ENCODE measurements around the gene ORC1.

Gene ORC1

GRCh38 chr1:52423771-52424170 is 19.5 kb upstream of the ORC1 start:
- Histone ChIP-seq H3K27ac (no peak overlapping the region), H3K27me3 (no peaks in the 10 kb centered on the region), H3K9me3 (no peaks in the 10 kb centered on the region), H3K36me3 (peaks cover 23 to 51% (median 44%) of the 10 kb centered on the region in 3 donors), H3K4me3 (no peak overlapping the region), H3K4me1 (no peaks in the 10 kb centered on the region)
- no peak for TF ChIP-seq CTCF (IDR thresholded peaks at IDR 0.05)
- intact Hi-C loops (cut with DNase I; ENCODE audit: low total_unique reads), result no loop called here
- no peak for DNase-seq

GRCh38 chr1:52423055-52423454 is 18.8 kb upstream of the ORC1 start:
- Histone ChIP-seq H3K27ac (no peak overlapping the region), H3K4me1 (no peaks in the 10 kb centered on the region), H3K27me3 (no peaks in the 10 kb centered on the region), H3K4me3 (no peak overlapping the region), H3K9me3 (no peaks in the 10 kb centered on the region), H3K36me3 (peaks cover 20 to 58% (median 48%) of the 10 kb centered on the region in 3 donors)
- TF ChIP-seq CTCF (IDR thresholded peaks at IDR 0.05), result no peak
- DNase-seq, result no peak
- intact Hi-C loops (cut with DNase I; ENCODE audit: low total_unique reads), result no loop called here

- Histone ChIP-seq H3K27me3 (no peaks in the 10 kb centered on the region), H3K36me3 (peaks cover 43 to 81% (median 70%) of the 10 kb centered on the region in 3 donors), H3K4me3 (no peak overlapping the region), H3K9me3 (no peaks in the 10 kb centered on the region), H3K4me1 (no peaks in the 10 kb centered on the region), H3K27ac (no peak overlapping the region)
- intact Hi-C loops (cut with DNase I; ENCODE audit: low total_unique reads), result no loop called here
- DNase-seq, result no peak
- TF ChIP-seq CTCF (IDR thresholded peaks at IDR 0.05), result no peak
Observed at GRCh38 chr1:52420713-52421112, 16.5 kb upstream of the ORC1 start.

GRCh38 chr1:52416811-52417210 is 12.6 kb upstream of the ORC1 start:
- no peak for TF ChIP-seq CTCF (IDR thresholded peaks at IDR 0.05)

GRCh38 chr1:52414942-52415341 is 10.7 kb upstream of the ORC1 start:
- intact Hi-C loops (cut with DNase I; ENCODE audit: low total_unique reads), result no loop called here
- Histone ChIP-seq H3K4me3 (no peak overlapping the region), H3K27ac (no peak overlapping the region), H3K4me1 (no peaks in the 10 kb centered on the region), H3K9me3 (no peaks in the 10 kb centered on the region), H3K36me3 (peaks cover 85 to 99% (median 92%) of the 10 kb centered on the region in 3 donors), H3K27me3 (no peaks in the 10 kb centered on the region)
- TF ChIP-seq CTCF (IDR thresholded peaks at IDR 0.05), result no peak
- no peak for DNase-seq

More at GRCh38 chr1:52416811-52417210, 12.6 kb upstream of the ORC1 start:
- Histone ChIP-seq H3K4me3 (no peak overlapping the region), H3K9me3 (no peaks in the 10 kb centered on the region), H3K36me3 (peaks cover 74 to 93% (median 84%) of the 10 kb centered on the region in 3 donors), H3K4me1 (no peaks in the 10 kb centered on the region), H3K27ac (no peak overlapping the region), H3K27me3 (no peaks in the 10 kb centered on the region)
- DNase-seq, result no peak
- intact Hi-C loops (cut with DNase I; ENCODE audit: low total_unique reads), result no loop called here

GRCh38 chr1:52413410-52413989 is 9.3 kb upstream of the ORC1 start:
- H3K9me3 ChIP-seq, result no peaks in the 10 kb centered on the region
- no peak for TF ChIP-seq CTCF (IDR thresholded peaks at IDR 0.05)
- H3K27ac ChIP-seq, result no peak overlapping the region
- no peaks in the 10 kb centered on the region for H3K4me1 ChIP-seq
- no peaks in the 10 kb centered on the region for H3K27me3 ChIP-seq
- no peak overlapping the region for H3K4me3 ChIP-seq
- intact Hi-C loops (cut with DNase I; ENCODE audit: low total_unique reads), result no loop called here
- H3K36me3 ChIP-seq, result peaks cover 91 to 100% (median 93%) of the 10 kb centered on the region in 3 donors
- DNase-seq, result no peak

Measured in tibial artery (tissue), 4 donors.